GM19023 (cell line): ENCODE measurements around the gene LMAN1.

Experiments
- ATAC-seq: cut with Tn5 transposase; IDR thresholded peaks from one replicate; pipeline ENCODE4 v1.9.1; 2021; ENCODE audit warnings: mild to moderate bottlenecking, moderate library complexity; ENCODE audit not compliant: unreplicated experiment

Gene LMAN1, protein sequence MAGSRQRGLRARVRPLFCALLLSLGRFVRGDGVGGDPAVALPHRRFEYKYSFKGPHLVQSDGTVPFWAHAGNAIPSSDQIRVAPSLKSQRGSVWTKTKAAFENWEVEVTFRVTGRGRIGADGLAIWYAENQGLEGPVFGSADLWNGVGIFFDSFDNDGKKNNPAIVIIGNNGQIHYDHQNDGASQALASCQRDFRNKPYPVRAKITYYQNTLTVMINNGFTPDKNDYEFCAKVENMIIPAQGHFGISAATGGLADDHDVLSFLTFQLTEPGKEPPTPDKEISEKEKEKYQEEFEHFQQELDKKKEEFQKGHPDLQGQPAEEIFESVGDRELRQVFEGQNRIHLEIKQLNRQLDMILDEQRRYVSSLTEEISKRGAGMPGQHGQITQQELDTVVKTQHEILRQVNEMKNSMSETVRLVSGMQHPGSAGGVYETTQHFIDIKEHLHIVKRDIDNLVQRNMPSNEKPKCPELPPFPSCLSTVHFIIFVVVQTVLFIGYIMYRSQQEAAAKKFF

DNA sequence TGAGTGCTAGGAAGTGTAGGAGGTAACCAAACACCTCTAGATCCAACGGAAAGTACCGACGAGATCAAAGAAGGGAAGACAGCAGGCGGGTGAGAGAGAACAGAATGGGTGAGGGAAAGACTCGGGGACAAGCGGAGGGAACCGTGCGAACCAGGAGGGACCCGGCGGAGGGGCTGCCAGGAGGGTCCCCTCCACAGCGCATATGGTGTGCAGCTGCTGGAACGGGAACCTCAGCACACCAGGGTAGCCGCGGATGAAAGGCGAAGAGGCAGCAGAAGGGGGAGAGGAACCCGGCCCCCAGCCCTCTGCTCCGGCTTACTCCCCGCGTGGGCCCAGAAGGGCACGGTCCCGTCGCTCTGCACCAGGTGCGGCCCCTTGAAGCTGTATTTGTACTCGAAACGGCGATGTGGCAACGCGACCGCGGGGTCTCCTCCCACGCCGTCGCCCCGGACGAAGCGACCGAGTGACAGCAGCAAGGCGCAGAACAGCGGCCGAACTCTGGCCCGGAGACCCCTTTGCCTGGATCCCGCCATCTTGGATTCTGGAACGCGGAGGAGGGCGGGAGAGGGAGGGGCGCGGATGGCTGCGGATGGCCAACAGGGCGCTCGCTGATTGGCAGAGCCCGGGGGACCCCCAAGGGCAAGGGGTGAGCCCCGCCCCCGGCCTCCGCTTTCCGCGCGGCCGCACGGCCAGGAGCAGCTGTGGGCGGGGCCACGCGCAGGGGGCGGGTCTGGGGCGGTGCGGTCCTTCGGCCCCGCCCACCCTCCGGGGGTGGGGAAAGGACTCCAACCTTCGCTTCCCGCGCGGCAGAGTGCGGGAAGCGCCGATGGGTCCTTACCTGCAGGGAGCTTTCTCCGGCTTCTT lies at the start of gene LMAN1:
TSS of gene LMAN1 (minus strand) at position 554 of the 864 bp plus-strand sequence. CDS start at position 533, 21 bp downstream.
- peak; percentile 97 for ATAC-seq

DNA sequence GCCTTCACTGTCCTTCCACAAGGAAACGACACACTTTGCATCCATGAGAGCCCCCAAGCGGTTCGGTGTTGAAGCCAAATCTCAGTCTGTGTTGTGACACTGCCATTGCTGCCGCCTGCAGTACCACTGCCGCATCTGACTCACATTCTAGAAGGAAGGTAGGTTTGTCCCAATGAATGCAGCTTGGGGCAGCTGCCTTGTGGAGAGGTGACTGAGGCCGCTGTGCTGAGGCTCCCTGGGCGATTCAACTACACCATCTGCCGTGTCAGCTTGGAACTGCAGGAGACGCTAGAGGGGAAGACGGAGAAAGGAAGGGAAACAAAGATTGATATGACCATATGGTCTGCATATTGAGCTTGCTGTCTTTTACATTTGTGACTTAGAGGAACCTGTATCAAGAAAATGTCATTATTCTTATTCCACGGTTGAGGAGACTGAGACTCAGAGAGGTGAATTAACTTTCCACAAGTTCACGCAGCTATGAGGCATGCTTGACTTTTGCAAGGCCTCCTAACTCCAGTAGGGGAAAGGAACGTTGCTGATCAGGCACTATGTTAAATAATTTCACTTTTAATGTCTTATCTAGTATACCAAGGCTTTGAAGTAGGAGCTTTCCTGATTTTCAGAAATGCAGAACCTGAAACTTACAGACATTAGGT lies 43.5 kb upstream of the LMAN1 start:
- peak; percentile 91 for ATAC-seq

DNA sequence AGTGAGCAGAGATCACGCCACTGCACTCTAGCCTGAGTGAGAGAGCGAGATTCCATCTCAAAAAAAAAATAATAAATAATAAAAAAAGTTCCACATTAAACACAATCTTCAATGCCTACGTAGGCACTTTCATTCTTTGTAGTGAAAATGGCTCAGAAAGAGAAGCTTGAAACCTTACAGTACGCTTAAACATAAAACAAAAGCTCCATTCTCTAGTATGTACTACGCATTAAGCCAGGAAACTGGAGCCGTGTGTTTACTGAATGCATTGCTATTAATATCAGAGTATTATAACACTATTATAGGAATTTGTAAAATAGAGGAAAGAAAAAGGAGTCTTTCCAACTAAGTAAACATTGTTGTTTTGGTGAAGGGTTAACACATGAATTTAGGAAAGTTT lies 41.3 kb upstream of the LMAN1 start:
- no peak for ATAC-seq

DNA sequence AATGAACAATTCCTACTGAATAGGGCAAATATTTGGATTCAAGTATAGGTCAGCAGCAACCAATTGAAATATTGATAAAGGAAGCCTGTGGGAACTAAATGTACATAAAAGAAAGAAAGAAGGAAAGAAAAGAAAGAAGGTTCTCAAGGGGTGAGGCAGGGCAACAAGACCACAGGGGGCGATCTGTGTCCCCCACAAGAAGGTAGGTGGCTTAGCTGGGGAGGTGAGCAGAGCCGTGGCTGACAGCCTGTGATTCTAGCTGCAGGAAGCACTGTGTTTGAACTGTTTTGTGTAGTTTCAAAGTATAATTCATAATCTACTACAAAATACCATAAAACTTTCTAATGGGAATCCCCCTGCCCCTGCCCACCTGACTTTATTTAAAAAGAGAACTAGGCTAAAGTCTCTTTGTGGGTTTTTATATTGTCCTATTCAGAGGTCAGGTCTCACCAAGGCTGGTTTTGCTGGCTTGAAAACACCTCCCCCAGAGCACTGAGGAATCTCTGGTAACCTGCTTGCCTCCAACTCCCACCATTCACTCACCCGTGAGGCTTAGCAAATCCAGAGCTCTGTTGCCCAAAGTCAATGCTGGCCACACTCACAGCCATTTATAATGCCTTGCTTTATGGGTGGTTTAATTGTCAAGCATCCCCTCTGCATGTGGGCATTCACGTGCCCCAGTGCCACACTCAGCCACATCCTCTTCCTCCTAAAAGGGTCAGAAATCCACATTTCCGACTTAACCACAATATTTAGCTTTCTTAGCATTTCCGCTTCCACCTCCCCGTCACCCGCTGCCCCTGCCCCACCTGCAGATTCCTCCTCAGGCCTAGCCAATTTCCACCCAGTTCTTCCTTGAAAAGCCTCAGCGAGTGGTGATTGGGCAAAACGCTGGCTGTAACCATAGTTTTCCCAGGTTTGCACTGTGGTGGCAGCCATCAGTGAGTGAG lies 36.4 kb upstream of the LMAN1 start:
- ATAC-seq: no peak

DNA sequence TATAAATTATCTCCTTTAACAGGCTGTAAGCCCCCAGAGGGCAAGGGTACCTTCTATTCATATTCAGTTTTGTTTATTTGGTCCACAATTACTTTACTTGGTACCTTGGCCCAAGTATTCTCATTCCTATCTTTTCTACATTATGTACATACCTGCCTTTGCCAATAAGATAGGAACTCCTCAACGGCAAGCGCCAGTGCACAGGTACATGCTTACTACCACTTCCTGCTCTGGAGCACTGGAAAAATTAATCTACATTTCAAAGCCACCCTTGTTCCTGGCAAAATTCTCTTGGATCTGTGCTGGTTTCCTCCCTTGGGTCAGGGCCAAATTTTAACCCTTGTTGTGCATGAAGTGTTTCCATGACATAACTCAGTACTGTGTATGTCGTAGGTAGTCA lies 34.3 kb upstream of the LMAN1 start:
- no peak for ATAC-seq

DNA sequence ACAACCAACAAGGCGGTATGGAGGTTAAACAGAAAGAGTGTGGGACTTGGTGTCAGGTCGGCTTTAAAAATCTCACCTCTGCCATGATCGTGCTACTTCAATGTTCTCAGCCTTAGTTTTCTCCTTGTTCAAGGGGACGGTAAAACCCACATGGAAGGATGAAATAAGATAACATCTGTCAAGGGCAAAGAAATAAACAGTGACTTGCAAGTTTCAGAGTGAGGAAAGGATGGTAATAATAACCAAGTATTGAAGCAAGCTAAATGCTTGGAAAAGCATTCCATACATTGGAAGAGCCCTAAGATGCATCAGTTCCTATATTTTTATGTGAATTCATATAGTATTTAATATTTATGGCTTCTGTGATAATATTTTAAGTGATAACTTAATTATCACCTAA lies 29.8 kb upstream of the LMAN1 start:
- no peak for ATAC-seq

DNA sequence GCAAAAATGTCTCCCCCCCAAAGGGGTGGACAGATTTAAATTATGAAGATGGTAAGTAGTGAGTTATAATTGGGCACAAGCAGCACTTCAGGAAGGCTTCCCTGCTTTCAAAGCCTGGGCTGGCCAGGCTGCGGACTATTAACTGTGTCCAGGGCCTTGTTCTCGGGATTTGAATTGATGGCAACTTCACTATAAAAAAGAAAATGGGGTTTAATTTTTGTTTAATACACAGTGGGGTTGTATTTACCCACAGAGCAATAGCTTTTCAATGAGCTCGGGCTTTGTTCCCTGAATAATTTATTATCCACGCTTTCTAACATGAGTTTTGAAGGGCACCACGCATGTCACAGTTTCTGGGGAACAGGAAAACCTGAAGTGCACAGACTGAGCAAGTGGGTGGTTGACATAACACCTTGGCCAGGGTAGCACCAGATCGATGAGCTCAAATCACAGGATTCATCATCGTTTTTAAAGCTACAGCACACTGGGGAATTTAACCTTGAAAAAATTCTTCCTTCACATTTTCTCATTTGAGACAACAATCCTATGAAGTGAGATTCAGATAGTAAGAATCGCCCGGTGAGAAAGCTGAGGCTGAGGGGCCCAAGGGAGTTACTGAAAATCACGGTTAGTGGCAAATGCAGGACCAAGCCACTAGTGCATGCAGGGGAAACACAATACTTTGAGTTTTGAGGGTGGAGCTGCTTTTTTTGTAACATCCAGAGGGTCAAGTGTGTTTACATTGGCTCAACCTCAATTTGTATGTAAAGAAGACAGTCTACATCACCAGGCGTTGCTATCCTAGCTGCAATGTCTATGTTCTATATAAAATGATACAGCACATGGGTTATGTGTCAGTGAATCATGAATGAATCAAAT lies 28.9 kb upstream of the LMAN1 start:
- no peak for ATAC-seq

DNA sequence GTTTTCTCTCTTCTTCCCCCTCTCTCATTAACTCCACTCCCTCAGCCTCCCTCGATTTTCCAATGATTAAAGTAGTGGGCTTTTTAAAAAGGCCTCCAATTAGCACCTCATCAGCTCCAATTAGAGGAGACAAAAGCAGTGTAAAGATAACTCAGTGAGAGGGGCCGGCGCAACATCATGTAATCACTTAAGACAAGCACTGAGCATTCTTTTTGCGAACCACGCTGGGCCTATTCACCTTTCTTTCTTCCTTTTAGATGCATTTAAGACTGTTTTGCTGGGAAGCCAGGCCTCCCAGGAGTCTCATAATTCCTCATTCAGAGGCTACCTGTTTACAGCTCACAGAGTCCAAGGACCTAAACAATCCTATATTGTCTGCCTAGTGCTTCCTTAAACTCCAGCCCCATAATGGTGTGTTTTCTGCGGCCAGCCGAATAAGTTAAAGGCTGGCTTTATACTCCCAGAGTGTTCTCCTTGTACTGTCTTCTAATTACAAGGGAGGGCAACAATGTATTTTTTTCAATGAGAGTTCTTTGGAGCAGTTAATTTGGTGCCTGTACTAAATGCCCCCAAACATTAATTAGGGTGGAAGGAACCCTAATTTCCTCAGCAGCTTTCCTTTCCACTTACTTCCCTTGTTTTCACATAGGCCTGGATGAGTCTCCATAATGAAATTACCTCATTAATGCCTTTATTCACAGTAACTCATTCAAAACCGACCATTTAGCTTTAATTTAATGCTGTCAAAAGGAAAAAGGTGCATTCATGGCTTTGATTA lies 28.0 kb upstream of the LMAN1 start:
- no peak for ATAC-seq

DNA sequence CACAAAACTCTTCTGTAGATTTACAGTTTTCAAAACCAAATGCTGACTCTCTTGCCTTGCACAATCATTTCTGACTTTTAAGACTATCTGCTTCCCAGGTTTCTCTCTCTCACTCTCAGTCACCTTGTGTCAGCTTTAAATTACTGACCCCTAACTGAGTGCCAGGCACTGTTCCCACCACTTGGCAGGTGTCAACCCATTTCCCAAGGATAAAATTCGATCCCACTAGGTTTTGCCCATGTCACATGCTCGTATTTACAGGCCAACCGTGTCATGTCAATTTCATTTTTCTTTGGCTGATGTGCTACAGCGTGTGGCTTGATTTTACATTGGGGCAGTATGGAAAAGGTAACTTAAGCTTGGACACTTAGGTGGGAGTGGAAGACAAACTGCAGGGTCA lies 26.1 kb upstream of the LMAN1 start:
- ATAC-seq: no peak

DNA sequence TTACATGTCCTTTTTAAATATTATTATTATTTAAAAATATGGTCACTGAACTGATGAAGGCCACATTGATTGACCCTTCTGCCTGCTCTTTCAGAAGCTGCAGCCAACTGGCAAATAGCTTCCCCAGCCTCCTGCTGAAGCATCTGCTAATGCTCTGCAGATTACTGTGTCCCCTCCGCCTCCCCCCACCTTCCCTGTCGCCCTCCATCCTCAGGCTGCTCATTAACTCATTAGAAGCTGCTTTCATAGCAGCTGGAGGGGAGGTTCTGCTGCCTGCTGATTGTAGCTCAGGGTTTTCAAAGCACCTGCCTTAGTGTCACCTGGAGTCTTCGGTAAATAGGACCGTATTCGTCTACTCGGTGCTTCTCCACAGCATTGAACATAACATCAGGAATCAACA lies 24.8 kb upstream of the LMAN1 start:
- no peak for ATAC-seq

DNA sequence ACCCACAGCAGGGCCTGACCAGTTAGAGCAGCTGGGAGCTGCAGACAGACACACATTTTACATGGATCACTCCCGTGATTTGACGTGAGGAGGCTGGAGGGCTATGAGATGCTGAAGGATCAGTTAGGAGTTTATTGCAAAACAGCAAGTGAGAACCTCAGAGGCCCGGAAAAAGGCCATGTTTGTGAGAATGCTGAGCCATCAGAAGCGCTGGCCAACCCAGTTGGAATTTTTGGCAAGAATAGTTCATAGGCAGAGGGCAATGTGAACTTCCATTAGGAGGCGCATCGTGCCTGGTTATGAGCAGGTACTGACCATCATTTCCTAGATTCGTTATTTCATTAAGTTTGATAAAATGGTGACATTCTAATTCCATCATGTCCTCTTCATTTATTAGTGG lies 23.3 kb upstream of the LMAN1 start:
- ATAC-seq: no peak

DNA sequence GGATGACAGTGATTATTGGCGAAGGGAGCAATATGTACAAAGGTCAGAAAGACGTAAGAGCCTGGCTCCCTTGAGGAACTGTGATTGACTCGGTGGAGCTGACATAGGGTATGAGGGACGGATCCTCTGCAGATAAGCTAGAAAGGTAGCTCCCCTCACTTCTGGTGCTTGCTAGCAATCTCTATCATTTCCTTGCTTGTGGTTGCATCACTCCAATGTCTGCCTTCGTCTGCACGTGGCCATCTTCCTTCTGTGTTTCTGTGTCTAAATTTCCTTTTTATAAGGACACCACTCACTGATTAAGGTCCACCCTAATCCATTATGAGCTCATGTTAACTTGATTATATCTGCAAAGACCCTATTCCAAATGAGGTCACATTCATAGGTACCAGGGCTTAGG lies 22.9 kb upstream of the LMAN1 start:
- no peak for ATAC-seq

DNA sequence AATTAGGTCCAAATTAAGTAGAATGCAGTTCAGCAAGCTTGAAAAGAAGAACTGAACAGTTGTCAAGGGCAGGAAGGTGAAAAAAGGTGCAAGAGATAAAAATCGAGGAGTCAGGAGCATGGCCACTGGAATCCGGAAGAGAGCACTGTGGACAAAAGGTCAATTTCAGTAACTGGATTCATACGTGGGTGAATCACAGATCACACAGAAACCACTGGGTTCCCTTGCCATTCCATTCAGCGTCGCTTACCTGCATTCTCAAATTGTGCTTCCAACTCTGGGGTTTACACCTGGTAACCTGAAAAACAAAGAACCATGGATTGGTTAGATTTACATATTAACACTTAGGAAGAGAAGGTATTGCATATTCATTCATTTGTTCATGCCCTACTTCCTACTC lies 21.6 kb upstream of the LMAN1 start:
- ATAC-seq: no peak

DNA sequence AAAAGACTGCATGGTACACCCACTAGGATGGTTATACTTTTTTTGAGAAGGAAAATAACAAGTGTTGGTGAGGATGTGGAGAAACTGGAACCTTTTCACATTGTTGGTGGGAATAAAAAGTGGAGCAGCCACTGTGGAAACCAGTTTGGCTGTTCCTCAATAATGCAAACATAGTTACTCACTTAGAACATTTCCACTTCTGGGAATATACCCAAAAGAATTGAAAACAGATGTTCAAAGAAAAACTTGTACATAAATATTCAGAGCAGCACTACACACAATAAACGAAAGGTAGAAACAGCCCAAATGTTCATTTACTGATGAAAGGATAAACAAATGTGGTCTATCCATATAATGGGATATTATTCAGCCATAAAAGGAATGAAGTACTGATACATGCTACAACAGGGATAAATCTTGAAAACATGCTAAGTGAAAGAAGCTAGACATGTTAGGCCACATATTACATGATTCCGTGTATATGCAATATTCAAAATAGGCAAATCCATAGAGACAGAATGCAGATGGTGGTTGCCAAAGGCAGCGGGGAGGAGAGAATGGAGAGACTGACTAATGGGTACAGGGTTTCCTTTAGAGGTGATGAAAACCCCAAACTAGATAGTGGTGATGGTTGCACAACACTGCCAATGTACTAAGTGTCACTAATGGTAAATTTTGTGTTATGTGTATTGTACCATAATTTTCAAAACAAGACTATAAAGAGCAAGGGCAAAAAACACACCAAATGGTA lies 20.9 kb upstream of the LMAN1 start:
- ATAC-seq: no peak

DNA sequence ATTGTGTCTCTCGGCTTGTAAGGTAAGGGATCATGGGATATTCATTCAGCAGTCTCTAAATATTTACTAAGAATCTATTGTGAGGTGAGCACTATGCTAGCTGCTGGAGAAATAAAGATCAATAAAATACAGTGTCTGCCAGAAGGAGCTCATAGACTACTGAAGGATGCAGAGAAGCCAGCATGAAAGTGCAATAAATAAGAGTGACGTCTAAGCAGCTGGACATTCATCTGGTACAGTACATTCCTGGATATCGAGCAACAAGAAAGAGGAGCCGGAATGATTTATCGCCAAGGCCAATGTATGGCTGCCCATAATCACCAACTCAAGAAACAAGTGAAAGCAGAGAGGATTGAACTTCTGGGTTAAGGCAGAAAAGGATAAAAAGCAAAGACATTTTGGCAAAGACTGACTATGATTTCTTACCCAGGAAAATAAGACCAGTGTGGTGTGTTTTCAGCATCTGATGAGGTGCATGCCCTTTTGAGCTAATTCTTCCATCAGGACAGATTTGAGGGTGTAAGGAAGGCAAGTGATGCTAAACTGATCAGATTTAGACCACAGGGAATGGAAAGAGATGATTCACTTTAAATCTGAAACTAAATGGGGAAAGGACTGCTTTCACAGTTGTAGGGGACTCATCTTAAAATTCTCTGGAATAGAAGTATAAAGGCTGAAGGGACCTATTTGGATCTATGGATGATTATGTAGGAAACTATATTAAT lies 18.7 kb upstream of the LMAN1 start:
- ATAC-seq: no peak

DNA sequence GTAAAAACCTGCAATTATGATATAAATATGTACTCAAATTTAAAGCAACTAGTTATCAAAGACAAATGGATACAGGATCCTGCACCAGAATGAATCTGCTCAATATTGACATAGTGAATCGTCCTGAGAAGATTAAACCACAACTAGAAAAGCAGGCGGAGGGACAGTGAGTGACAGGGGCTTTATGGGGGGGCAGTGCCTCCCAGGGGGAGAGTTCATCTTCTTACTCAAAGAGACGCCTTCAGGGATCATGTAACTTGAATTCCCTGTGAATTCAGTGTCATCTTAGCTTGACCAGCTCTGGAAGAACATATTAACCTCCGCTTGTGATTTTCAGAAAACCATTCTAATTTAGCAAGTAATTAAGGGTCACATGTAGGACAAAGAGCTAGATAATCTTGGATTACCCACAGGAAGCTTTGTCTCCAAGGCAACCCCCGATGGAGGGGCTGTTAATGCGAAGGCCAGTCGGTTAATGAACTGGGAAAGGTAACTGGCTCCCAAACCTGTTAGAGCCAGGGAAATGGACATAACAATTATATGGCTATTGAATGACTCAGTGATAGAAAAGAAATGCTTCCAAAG lies 17.4 kb upstream of the LMAN1 start:
- no peak for ATAC-seq

DNA sequence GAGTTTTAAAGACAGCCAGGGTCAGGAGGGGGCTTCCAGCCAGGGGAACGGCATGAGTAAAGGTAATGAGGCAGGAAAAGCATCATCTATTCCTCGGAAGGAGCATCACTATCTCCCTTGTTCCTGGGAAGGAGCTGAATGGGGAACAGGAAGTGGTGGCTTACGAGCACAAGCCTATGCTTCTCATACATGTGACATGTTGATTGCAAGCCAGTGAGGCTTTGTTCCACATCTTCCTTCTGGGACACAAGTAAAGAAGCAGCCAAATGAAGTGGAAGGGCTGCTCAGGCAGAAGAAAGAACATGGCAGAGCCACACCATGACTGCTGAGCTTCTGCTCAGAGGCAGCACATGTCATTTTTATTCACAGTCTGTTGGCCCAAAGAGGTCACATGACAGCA lies 15.1 kb upstream of the LMAN1 start:
- ATAC-seq: no peak
